Stimulated activated CD8-positive, alpha-beta memory T cell treated with anti-CD3 and anti-CD28 coated beads, Interleukin-15, amount 100 ng/mL, for 48 hours (primary cell): ENCODE measurements around the gene ZDHHC3.

Source experiments
- DNase-seq, 2 donors: peaks; one replicate each; pipeline ENCODE4 v3.0.0-alpha.2; 2020; ENCODE audit warnings: low read depth in 2 of 2

The ZDHHC3 gene, protein sequence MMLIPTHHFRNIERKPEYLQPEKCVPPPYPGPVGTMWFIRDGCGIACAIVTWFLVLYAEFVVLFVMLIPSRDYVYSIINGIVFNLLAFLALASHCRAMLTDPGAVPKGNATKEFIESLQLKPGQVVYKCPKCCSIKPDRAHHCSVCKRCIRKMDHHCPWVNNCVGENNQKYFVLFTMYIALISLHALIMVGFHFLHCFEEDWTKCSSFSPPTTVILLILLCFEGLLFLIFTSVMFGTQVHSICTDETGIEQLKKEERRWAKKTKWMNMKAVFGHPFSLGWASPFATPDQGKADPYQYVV

DNA sequence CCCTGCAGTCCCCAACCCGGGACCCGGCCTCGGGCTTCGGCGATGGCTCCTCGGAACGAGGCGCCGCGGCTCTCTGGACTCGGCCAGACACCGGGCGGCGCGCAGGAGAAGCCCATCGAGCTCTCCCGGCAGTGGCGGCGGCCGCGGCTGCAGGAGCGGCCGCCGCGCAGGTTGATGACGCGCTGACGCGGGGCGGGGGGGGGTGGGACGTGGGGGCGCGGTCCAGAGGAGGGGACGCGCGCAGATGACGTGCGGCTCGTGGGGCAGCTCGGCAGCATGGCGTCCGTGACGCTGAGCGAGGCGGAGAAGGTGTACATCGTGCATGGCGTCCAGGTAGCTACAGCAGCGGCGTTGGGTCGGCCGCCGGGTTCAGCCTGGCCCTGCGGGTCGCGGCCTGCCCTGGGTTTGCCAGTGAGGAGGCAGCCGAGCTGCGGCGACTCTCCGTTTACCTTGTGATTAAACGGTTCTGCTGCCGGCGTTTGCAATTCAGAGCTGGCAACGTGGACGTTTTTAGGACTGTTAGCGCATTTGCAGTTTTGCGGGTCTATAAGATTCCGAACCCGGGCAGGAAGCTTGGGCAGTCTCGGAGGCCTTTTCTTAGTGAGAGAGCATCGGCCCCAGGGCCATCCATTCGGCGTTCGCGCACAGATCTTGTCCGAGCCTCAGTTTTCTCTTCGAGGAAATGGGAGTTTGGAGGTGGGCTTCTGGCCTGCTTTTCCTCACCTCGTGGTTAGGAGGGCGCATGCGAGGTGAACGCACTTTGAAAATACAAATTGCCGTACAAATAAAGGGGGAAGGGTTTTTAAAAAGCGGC lies at the start of gene ZDHHC3, which contains the start of gene EXOSC7:
Gene ZDHHC3, minus strand, starts transcription at position 173 of the 814 bp plus-strand sequence. CDS start 16,738 bp downstream, outside the sequence.
Gene EXOSC7, plus strand, starts transcription at position 243 of the 814 bp plus-strand sequence. Its CDS starts 34 bp downstream, at position 277.
- peak; percentile 73 to 79 for DNase-seq

DNA sequence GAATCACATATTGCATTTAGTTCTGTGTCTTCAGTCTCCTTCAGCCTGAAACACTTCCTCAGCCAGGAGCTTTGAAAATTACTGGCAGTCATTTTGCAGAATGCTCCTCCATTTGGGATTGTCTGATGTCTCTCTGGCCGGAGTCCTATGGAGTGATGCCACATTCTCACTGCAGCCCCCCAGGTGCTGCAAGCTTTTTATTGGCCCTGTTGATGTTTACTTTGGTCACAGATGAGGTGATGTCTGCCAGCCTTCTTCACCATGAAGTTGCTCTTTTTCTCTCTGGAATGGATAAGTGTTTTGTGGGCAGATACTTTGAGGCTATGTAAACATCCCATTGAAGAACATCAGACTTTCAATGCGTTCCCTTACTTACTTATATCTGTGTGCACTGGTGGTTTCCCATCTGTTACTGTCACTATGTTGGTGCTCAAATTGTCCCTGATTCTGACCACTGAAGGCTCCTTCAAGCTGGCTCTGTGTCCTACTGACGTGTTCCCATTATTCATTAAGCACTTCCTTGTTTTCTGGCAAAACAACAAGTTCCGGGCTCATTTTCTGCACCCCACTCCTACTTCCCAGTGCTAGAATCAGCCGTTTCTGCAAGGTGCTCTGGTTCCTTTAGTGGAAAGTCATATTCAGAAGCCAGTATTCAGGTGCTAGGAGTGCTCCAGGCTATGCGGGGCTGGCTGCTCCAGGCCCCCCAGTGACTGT lies 48.7 kb upstream of the ZDHHC3 start:
- no peak for DNase-seq

DNA sequence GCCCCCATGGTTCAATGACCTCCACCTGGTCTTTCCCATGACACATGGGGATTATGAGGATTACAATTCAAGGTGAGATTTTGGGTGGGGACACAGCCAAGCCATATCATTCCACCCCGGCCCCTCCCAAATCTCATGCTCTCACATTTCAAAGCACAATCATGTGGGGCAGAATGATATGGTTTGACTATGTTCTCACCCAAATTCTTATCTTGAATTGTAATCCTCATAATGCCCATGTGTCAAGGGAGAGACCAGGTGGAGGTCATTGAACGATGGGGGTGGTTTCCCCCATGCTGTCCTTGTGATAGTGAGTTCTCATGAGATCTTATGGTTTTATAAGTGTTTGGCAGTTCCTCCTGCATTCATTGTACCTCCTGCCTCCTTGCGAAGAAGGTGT lies 47.7 kb upstream of the ZDHHC3 start:
- no peak for DNase-seq

DNA sequence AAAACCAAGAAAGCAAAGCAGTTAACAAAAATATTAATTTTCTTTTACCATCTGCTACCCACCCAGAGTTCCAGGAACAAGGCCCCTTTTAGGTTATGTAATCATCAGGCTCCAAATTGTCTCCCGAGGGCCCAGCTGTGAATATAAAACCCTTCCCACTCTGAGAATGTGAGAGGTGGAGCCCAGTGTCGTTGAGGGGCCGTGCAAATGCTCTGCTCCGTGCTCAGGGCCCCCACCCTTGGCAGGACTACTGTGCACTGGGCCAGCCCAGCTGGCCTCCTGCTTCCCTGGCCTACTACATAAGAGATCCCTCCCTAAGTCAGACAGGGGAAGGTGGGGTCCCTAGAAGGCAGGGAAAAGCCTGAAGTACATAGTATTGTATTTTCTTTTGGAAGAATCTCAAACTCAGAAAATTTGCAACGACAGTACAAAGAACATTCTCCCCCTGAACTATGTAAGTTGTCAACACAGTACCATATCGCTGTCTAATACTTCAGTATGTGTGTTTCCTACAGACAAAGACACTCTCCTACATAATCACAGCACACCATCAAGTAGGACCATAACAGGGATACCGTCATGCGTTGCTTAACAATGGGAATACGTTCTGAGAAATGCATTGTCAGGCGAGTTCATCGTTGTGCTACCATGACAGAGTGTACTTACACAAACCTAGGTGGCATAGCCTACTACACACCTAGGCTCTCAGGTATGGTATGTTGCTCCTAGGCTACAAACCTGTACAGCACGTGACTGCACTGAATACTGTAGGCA lies 45.7 kb upstream of the ZDHHC3 start:
- no peak for DNase-seq

DNA sequence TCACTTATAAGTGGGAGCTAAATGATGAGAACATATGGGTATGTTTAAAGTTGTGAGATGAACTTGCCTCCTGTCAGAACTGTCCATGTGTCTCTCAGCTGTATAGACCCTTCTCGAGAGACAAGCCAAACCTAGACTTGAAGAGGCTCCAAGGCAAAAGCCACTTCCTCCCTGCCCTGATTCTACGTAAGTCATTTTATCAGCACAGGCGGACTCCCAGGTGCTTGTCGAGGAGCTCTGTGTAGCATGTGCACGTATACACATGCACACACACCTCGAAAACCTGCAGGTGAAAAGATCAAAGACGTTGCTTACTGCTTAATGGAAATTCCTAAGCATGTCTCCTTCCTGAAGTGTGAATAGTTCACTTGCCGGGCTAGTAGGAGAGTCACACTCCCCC lies 44.6 kb upstream of the ZDHHC3 start:
- DNase-seq, result no peak

DNA sequence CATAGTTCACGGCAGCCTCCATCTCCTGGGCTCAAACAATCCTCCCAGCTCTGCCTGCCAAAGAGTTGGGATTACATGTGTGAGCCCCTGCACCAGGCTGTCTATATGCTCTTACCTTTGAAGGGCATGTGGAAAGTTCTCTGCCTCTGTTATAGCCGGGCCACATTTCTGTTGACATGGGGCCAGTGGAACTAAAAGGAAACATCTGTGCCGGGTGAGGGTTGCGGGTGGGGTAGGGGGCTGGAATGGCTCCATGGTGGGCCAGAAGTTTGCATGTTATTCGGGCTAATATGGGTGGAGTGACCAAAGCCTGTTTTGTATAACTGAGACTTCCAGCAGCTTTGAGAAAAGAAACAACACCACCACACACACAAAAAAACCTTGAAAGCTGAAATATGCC lies 41.8 kb upstream of the ZDHHC3 start:
- no peak for DNase-seq

DNA sequence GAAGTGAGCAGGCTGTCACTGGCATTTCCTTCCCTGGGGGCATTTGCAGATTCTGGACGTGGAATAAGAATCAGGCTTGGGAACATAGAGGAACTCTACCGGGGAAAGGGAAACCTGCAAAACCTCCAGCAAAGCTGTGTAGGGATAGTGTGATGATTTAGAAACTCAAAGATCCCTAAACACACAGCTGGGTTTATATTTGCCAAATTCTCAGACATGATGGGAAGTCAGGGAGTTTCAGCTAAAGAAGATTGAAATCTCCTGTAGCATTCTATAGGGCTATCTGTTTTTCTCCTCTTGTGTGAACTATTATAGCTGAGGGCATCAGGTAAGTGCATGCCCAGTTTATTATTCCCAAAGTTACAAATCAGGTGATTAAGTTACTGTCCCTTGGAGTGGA lies 40.9 kb upstream of the ZDHHC3 start:
- no peak for DNase-seq

DNA sequence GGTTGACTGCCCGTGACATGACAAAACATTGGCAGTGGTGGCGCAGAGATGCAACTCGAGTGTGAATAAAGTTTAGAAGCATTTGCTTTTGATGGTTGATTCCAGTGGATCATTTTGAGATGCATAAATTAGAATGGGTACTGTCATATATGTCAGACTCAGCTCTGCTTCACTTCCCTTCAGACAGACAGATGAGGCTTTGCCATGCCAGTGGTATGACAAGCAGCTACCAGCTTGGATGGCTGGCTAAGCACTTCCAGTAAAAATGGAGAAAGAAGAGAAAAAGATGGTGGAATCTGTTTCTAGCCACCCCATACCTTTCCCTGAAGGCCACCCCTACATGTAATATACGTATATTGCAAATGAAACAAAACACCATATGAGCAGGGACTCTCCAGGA lies 36.6 kb upstream of the ZDHHC3 start:
- DNase-seq, result no peak

DNA sequence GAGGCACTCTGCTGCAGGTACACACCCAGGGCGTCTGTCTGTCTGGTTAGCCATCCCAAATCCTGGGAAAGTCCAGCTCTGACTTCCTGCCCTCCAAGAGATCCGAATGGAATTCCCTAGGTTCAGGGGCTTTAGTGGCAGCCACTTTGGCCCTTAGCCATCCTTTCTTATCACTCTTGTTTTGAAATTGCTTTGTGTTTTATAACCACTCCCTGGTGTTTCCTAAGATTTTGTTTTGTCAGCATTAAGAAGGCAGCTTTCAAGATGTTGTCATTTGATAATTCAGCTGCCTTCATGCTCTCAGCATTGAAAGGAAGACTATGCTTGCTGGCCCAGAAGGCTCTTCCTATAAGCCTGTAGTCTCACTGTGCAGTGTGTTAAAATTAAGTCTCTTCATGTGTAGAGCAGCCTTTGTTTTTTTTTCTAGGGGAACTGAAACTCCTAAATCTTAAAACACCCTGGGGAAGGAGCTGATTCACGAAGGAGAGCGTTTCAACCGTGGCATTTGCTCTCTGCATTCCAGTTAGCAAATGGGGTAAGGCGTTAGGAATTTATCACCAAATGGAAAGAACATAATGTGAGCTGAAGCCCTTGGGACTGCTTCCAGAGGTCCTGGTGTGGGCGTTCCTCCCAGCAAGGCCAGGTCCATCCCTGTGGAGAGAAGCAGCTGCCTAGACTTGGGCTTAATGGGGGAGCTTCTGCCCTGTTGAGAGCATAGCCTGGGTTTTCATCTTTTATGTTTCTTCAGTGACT lies 36.0 kb upstream of the ZDHHC3 start:
- no peak for DNase-seq

DNA sequence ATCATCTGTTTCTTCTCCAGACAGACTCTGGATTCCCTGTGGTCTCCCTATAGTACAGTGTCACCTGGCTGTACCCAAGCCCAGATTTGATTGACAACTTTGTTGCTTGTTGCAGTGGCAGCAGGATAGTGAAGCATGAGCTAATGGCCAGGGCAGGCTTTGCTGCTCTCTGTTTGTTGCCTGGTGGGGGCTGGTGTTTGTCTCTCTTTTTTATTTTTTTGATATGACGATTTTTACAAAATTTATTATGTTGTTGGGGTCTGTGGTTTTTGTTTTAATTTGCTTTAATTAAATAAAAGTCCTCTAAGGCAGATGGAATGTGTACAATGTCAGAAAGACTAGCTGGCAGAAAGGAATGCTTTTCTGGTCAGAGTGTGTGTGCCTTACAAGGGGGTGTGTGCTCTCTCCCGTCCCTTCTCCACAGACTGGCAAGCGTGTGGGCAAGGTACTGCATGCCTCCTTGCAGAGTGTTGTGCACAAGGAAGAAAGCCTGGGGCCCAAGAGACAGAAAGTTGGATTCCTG lies 34.9 kb upstream of the ZDHHC3 start:
- no peak for DNase-seq

DNA sequence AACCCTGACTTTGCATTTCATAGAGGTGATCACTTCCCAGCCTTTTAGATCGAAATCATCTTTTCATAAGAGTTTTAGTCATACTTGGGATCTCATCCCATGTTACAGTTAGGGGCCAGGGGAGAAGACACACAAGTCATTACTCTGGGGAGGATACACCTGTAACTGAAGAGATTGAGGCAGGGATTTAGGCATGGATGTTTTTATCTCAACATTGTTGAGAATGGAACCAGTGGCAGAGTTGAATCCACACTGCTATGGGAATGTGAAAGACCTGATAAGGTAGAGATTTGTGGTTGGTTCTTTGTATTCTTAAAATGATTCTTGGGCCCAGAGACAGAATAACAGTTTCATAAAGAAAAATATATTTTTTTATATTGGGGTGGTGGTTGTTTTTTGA lies 33.9 kb upstream of the ZDHHC3 start:
- DNase-seq, result no peak

DNA sequence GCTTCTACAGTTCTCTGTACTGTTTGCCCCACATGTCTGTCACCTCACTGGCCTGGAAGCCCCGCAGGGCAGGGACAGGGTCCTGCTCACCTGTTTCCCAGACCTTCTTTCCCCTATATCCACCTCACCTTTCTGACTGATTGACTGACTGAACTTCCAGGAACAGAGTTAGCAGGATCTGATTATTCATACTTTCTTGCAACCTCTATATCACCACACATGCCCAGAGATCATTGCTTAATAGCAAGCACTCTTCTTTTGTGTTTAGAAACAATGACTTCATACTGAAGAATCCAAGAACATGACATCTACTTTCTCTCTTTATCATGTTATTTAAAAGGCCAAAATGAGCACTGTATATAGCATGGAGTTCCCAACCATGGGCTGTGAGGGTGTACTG lies 32.1 kb upstream of the ZDHHC3 start:
- DNase-seq, result no peak

DNA sequence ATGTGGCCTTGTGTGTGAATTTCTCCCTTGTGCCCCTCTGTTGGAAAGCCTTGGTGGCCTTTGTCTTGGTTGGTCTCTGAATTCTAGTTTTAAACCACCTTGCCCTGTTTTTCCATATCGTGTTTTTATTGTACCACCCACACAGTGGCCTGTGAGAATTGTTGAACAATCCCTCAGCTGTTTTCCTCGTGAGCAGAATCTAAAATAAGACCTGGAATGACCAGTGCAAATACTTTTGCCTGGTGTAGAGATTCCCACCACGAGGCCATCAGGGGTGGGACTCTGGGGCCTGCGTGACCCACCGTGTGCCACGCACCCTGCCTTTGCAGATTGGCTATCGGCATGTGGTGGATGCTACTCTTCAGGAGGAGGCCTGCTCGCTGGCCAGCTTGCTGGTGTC lies 31.1 kb upstream of the ZDHHC3 start:
- DNase-seq, result no peak

DNA sequence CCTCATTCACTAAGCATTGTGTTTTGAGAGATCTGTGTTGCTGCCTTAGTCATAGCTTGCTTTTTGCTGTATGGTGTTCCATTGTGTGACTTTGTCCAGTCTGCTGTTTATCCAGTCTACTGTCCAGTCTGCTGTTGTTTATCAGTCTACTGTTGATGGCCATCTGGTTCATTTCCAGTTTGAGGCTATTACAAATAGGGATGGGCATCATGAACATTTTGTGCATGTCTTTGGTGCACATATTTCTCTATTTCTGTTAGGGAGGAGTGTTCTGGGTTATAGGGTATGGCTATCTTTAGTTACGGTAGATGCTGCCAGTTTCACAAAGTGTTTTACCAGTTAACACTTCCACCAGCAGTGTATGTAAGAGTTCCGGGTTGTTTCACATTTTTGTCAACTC lies 27.9 kb upstream of the ZDHHC3 start:
- no peak for DNase-seq

DNA sequence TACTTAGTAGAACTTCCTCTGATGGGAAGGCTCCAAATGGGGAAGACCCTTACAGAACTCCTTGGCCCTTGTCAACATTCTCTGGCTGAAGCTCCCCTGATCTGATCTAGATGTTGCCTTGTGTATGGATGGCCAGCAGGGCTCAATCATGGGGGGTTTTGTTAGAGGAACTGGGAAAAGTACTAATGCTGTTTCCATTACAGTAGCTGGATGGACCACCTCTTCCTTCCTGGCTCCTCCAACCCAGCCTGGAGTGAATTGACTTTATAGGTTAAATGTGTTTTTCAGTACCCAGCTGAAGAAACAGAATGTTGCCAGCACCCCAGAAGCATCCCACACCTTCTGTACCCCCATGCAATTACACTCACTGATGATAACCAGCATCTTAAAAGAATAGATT lies 27.4 kb upstream of the ZDHHC3 start:
- no peak for DNase-seq

DNA sequence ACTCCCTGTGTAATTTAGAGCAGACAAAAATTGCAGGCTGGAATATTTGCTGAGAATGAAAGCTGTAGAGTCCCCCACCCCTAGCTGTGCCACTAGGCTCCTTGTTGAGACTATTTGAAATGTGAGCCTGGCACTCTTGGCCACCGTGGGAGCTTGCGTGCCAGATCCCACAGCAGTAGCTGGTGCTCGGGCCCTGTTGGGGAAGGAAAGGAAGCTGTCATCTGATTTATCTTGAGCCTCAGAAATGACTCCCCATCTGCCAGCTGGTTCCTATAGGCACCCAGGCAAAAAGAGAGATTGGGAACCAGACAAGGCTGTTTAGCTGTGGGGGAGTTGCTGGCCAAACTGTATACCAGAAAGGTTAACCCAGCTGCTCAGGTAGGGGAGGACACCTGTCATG lies 26.7 kb upstream of the ZDHHC3 start:
- no peak for DNase-seq

DNA sequence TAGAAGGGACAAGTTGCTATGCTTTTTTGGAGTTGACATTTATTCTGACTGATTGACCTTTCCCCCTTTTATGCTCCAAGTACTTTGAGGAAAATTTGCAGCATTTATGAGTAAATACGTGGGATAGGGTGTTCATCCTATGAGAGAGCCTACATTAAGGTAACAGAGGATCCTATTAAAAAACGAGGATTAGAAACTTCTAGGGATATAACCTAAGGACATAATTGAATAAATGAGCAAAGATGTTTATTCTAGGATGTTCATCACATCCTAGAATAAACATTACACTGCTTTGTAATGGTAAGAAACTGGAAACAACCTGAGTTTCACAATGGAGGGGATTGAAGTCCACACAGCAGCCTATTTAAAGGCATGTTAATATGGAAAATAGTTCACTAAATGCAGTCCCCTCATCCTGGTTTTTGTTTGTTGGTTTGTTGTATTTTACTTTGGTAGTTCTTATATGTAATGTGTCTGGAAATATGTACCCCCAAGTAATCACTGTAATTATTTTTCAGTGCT lies 26.2 kb upstream of the ZDHHC3 start:
- no peak for DNase-seq

DNA sequence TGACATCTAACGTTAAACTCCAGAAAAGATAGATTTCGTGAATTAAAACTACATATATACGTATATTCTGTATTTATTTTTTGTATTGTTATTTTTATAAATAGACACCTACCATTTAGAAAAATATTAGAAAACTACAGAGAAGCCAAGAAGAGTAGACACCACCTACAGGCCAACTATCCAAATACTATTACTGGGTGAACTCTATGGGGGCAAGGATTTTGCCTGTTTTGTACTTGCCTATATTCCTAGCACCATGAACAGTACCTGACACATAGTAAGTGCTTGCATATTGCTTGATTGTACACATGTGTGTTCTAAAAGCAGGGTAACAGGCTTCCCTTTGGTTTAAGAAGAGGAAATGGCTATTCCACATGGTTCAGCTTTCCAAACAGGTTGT lies 25.8 kb upstream of the ZDHHC3 start:
- no peak for DNase-seq

DNA sequence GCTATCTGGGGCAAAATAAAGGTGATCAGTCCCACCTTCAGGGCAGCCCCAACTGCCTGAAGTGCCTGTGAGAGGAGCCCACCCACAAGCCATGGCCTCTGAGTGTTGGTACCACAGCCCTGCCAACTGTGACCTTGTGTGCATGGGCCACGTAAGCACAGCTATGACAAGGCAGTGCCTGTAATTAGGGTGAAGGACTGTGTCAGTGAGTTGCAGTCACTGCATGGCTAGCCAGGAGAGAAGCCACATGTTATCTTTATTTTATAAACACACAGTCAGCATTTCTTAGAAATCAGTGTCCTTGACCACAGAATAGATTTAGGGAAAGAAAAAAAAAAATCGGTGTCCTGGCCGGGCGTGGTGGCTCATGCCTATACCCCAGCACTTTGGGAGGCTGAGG lies 24.8 kb upstream of the ZDHHC3 start:
- no peak for DNase-seq

DNA sequence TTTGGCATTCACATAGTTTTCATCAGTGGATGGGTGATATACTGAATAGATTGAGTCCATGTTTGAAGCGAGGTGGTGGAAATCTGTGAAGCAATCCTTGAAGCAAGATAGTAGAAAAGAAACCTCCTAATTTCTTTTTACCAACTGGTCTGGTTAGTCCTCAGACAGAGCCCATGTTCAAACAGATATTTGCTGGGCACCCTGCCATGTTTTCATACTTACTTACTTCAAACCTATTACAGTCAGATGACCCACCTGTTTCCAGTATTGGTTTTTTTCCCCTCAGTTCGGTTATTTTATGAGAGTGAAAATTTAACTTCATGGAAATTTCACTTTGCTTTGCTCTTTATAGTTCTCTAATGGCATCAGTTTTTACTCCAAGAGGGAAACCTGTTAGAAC lies 23.8 kb upstream of the ZDHHC3 start:
- DNase-seq, result no peak

DNA sequence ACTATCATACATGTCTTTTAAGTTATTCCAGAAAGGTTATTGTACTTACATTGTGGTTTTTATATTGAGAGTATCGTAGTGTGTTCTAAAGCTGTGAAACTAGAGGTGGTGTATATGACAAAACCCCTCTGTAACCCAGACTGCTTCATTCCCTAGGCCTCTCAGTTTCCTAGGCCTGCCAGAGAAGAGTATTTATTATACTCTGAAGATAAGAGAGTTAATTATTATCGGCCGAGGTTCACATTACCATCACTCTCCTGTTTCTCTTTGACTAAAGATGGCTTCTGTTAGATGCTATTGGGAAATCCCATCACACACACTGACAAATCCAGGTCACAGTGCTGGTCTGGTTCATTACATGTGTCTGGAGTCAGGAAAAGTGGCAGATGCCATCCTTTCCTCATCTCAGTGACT lies 20.6 kb upstream of the ZDHHC3 start:
- no peak for DNase-seq
